Retina (tissue), 1 donor: ENCODE data around the gene UMOD.
"Not testable (repeated sequence)": the region's sequence is repeated elsewhere in the genome, so short reads cannot be mapped to it uniquely, and the experiment has no call there.

Experiments used
- DNase-seq: peaks from one replicate; pipeline ENCODE4 v3.0.0-alpha.2; 2016

Gene UMOD

GRCh38 chr16:20320178-20320577, 32.3 kb downstream of the UMOD start:
- DNase-seq = no peak

DNA sequence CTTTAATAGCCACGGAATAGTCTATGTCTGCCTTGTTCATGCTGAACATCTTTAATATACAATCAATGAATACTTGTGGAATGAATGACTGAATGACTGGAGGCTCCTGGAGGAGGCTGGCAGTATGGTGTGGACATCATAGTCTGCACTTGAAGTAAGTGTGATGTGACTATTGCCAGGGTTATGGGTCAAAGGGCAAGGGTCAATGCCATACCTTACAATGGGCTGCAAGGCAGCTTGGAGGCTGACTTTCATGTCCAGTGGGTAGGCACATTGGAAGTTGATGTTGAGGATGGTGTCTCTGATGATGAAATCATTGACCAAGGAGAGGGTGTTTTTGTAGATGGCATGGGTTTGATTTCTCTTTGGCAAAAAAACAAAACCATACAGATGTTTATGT, 33.1 kb downstream of the UMOD start:
- DNase-seq = no peak

DNA sequence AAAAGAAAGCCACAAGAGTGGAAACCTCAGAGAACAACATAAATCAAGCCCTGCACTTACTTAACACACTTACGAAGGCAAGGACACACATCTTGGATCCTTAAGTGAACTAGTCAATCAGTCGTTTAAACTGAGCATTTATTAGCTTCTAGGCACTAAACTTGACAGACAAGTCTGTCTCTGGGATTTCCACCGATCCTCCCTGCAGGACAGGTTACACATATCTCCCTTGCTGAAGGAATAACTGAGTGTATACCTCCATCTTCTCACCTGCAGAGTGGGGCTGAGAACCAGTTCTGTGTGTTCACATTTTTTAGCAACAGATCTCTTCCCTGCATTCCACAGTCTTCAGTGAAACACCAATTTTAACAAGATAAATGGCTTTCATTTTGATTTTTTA, 34.1 kb downstream of the UMOD start:
- DNase-seq = no peak

- no peak for DNase-seq
Observed at GRCh38 chr16:20318006-20318405, 34.5 kb downstream of the UMOD start.

- DNase-seq = no peak
Observed at GRCh38 chr16:20317117-20317516, 35.4 kb downstream of the UMOD start.

- no peak for DNase-seq
Observed at GRCh38 chr16:20316715-20317114, 35.8 kb downstream of the UMOD start.

DNA sequence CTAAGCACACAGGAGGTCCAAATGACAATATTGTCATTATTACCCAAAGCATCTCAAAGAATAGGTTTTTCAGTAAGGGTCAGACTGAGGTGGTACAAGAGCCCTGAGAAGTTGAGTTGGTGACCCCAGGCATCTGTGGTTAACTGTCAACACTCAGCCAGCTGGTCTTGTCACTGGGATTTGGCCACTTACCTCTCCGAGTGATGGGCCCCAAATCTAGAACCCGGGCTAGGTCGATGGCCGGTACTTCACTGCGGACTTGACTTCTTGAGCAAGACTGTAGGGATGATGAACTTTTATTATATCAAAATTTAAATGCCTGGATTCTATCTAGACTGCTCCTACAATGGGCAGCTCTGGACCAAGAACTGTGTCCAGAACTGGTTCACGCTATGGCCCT, 36.8 kb downstream of the UMOD start:
- no peak for DNase-seq

DNA sequence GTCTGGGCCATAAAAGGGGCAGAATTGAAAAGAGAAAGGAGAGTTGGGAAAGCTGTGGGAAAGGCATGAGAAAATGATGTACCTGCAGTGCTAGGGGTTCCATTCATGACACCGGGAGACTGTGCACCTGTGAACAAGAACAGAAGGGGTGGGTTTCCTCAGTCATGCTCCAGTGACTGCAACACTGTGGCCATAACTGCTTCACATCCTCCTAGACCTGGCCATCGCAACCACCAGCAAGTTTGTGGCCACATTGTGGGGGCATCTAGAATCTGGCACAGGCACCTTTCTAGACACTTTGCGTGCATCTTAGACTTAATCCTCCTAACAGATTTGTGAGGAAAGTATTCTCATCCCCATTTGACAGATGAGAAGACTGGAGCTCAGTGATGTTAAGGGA, 37.9 kb downstream of the UMOD start:
- DNase-seq = no peak

DNA sequence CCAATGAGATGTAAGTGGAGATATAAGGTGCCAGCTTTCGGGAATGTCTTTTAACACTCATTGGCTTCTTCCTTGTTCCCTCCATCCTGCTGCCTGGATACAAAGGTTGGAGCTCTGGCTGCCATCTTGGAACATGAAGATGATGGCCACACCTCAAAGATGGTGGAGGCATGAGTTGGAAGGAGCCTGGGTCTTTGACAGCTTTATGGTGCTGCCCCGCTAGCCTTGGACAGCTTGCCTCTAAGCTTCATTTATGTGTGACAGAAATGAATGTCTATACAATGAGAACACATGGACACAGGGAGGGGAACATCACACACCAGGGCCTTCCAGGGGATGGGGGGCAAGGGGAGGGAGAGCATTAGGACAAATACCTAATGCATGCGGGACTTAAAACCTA, 38.8 kb downstream of the UMOD start:
- DNase-seq = no peak

DNA sequence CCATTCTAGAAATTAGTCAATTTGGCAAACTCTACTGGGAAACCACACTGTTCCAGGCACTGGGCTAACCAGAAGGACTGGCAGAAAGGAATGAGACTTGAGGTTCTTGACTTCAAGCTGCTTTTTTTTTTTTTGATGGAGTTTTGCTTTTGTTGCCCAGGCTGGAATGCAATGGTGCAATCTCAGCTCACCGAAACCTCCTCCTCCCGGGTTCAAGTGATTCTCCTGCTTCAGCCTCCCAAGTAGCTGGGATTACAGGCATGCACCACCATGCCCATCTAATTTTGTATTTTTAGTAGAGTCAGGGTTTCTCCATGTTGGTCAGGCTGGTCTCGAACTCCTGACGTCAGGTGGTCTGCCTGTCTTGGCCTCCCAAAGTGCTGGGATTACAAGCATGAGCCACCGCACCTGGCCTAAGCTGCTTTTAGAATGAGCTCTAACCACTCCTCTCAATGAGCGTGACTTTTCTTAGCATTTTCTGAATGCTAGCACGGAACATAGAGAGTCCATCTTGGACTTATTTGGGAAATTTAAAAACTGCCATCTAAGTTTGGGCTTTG, 39.9 kb downstream of the UMOD start:
- not testable (repeated sequence) for DNase-seq

GRCh38 chr16:20311548-20311947, 41.0 kb downstream of the UMOD start:
- no peak for DNase-seq

- DNase-seq = no peak
Observed at GRCh38 chr16:20310421-20311395, 41.8 kb downstream of the UMOD start.

GRCh38 chr16:20309786-20310185, 42.7 kb downstream of the UMOD start:
- DNase-seq = no peak

- DNase-seq = no peak
Observed at GRCh38 chr16:20308801-20309590, 43.5 kb downstream of the UMOD start.

DNA sequence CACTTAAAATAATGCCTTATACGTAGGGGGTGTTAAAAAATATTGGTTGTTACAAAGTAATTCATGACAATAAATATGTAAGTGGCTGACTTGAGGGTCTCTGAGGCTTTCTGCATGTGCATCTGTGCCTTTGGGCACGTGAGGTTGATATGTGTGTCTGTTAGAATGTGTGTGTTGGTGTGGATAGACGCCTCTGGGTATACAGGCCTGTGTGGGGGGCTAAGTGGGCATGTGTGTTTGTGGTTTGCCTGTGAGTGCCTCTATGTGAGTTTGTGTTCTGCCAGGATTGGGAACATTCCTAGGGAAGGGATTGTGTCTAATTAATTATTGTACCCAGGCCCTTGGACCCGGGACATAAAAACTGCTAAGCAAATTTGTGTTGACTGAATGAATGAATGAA, 44.2 kb downstream of the UMOD start:
- DNase-seq = no peak

GRCh38 chr16:20307791-20308190, 44.7 kb downstream of the UMOD start:
- no peak for DNase-seq

DNA sequence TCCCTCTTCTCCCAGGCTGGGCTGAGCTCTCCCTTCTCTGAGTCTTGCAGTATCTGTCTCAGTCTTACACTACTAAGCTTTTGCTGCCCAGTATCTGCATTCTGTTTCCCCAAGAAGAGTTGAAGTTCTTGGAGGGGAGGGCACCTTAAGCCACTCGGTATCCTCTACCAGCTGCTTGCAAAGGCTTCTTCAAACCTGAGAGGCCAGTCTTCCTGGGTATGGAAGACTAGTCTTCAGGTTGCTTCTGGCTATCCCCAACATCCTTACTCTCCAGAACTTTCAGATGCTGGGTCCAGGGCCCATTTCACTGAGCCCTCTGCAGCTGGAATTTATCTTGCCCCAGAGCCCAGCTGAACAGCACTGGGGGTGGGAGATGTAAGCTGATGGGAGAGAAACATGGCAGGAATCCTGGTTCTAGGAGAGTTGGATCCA, 45.3 kb downstream of the UMOD start:
- DNase-seq = no peak

GRCh38 chr16:20306401-20306800, 46.1 kb downstream of the UMOD start:
- no peak for DNase-seq

GRCh38 chr16:20303012-20303411, 49.5 kb downstream of the UMOD start:
- DNase-seq = no peak

GRCh38 chr16:20302389-20302788, 50.1 kb downstream of the UMOD start:
- no peak for DNase-seq

- DNase-seq = no peak
Observed at GRCh38 chr16:20301840-20302239, 50.7 kb downstream of the UMOD start.

- DNase-seq = peak; percentile 71
Observed at GRCh38 chr16:20300312-20301097, 52.0 kb downstream of the UMOD start.

GRCh38 chr16:20298452-20298851, 54.1 kb downstream of the UMOD start:
- no peak for DNase-seq
